ENCODE results near the gene CSNK2A2. TPM values are rescaled to one million over a fixed set of nuclear protein-coding genes. Genes with fewer than 3 reads are reported as not detected.

Gene CSNK2A2
- polyA plus RNA-seq, 1 donor from 2014 or later = 36.7 TPM

DNA sequence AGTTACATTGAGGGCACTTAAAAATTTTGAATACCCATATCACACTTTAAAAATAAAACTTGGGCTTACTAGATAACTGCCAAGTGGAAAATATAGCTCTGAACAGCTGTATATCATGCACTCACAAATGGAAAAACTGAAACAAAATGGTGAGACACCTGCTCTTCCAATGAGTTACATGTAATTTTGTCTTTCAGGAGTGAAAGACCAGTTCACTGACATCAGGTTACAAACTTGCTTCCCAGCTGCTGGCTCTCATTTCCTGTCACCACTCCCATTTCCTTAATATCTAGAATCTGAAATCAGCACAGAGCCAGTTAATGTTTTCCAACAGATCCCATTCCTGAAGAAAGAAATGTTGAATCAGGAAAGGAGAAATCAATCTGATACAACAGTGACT, 10.8 kb downstream of the CSNK2A2 start:
- no peak overlapping the region for H3K4me2 ChIP-seq (ENCODE audit: low read length)
- no peak for TF ChIP-seq POLR2AphosphoS5 (IDR thresholded peaks at IDR 0.05)
- TF ChIP-seq SMC3 (conservative IDR thresholded peaks at IDR 0.05; ENCODE audit: poor library complexity) = no peak
- TF ChIP-seq CTCF (IDR thresholded peaks at IDR 0.05; ENCODE audit: poor library complexity, severe bottlenecking) = no peak
- no peak for TF ChIP-seq MXI1 (conservative IDR thresholded peaks at IDR 0.05; ENCODE audit: poor library complexity, severe bottlenecking)
- TF ChIP-seq, protein P1, sequence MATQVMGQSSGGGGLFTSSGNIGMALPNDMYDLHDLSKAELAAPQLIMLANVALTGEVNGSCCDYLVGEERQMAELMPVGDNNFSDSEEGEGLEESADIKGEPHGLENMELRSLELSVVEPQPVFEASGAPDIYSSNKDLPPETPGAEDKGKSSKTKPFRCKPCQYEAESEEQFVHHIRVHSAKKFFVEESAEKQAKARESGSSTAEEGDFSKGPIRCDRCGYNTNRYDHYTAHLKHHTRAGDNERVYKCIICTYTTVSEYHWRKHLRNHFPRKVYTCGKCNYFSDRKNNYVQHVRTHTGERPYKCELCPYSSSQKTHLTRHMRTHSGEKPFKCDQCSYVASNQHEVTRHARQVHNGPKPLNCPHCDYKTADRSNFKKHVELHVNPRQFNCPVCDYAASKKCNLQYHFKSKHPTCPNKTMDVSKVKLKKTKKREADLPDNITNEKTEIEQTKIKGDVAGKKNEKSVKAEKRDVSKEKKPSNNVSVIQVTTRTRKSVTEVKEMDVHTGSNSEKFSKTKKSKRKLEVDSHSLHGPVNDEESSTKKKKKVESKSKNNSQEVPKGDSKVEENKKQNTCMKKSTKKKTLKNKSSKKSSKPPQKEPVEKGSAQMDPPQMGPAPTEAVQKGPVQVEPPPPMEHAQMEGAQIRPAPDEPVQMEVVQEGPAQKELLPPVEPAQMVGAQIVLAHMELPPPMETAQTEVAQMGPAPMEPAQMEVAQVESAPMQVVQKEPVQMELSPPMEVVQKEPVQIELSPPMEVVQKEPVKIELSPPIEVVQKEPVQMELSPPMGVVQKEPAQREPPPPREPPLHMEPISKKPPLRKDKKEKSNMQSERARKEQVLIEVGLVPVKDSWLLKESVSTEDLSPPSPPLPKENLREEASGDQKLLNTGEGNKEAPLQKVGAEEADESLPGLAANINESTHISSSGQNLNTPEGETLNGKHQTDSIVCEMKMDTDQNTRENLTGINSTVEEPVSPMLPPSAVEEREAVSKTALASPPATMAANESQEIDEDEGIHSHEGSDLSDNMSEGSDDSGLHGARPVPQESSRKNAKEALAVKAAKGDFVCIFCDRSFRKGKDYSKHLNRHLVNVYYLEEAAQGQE (IDR thresholded peaks at IDR 0.05; ENCODE audit: borderline replicate concordance) = no peak
- TF ChIP-seq EP300 (conservative IDR thresholded peaks at IDR 0.05; ENCODE audit: poor library complexity, severe bottlenecking) = no peak
- no peak for TF ChIP-seq EZH2 (IDR thresholded peaks at IDR 0.05; ENCODE audit: borderline replicate concordance, insufficient read depth, low read length, poor library complexity, severe bottlenecking)
- TF ChIP-seq RAD21 (conservative IDR thresholded peaks at IDR 0.05) = no peak
- no peak for TF ChIP-seq TAF1 (IDR thresholded peaks at IDR 0.05; ENCODE audit: low read depth)
- H4K20me1 ChIP-seq (ENCODE audit: insufficient read depth) = no peaks in the 10 kb centered on the region
- no peaks in the 10 kb centered on the region for H3K9me2 ChIP-seq (ENCODE audit: insufficient read depth, low read length)
- no peaks in the 10 kb centered on the region for H3K9me3 ChIP-seq (ENCODE audit: low read length)
- H3F3A ChIP-seq (ENCODE audit: insufficient read depth, low read length, poor library complexity, severe bottlenecking) = no peaks in the 10 kb centered on the region
- H3K9ac ChIP-seq (ENCODE audit: low read length) = no peak overlapping the region
- peaks cover 10% of the 10 kb centered on the region for H3K79me2 ChIP-seq (replicated peaks; ENCODE audit: insufficient read depth, low read length)
- no peak overlapping the region for H3K4me3 ChIP-seq (ENCODE audit: low read length)
- H2AFZ ChIP-seq (ENCODE audit: low read depth, low read length) = no peak overlapping the region
- H3K27ac ChIP-seq (ENCODE audit: low read length) = no peak overlapping the region
- no peaks in the 10 kb centered on the region for H3K27me3 ChIP-seq (ENCODE audit: insufficient read depth, low read depth, low read length)
- peaks cover 13% of the 10 kb centered on the region for H3K36me3 ChIP-seq (ENCODE audit: insufficient read depth, low read length)

DNA sequence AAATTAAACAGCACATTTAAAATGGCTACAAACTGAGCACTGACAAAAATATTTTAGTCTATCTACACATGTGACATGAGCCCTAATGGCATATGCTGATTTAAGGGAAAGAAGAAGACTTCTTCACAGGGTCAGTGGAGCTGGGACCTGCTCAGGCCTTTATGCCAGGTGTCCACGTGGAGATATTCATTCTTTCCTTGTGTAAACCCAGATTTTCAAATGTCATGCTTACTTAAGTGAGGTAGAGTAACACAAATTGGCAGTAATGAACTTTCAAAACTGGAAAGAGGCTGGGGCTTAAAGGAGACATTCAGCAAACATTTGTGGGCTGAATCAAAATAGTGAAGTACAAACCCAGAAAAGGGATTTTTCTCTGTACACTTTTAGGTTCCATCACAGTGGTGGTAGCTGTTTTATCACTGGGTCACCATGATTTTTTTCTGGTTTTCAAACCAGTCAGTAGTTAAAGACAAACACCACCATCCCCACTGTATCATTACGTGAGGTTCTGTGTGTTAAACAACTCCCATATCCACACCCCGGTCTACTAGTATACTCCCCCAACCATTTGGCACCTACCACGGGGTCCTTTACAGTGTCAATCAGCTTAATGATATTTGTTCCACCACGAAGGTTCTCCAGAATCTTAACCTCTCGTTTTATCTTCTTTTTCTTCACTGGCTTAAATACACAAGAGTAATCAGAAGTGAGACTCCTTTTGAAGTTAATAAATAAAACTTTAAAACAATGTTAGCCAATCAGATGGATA, 11.5 kb downstream of the CSNK2A2 start:
- H3K9ac ChIP-seq (ENCODE audit: low read length) = no peak overlapping the region
- no peaks in the 10 kb centered on the region for H3K27me3 ChIP-seq (ENCODE audit: insufficient read depth, low read depth, low read length)
- H3K27ac ChIP-seq (ENCODE audit: low read length) = no peak overlapping the region
- no peak for TF ChIP-seq MXI1 (conservative IDR thresholded peaks at IDR 0.05; ENCODE audit: poor library complexity, severe bottlenecking)
- TF ChIP-seq CTCF (IDR thresholded peaks at IDR 0.05; ENCODE audit: poor library complexity, severe bottlenecking) = no peak
- no peak for TF ChIP-seq TAF1 (IDR thresholded peaks at IDR 0.05; ENCODE audit: low read depth)
- TF ChIP-seq EP300 (conservative IDR thresholded peaks at IDR 0.05; ENCODE audit: poor library complexity, severe bottlenecking) = no peak
- no peak for TF ChIP-seq EZH2 (IDR thresholded peaks at IDR 0.05; ENCODE audit: borderline replicate concordance, insufficient read depth, low read length, poor library complexity, severe bottlenecking)
- TF ChIP-seq RAD21 (conservative IDR thresholded peaks at IDR 0.05) = no peak
- TF ChIP-seq, protein P1 (IDR thresholded peaks at IDR 0.05; ENCODE audit: borderline replicate concordance) = no peak
- no peak for TF ChIP-seq POLR2AphosphoS5 (IDR thresholded peaks at IDR 0.05)
- TF ChIP-seq SMC3 (conservative IDR thresholded peaks at IDR 0.05; ENCODE audit: poor library complexity) = no peak
- H3K36me3 ChIP-seq (ENCODE audit: insufficient read depth, low read length) = peaks cover 13% of the 10 kb centered on the region
- no peaks in the 10 kb centered on the region for H3K9me2 ChIP-seq (ENCODE audit: insufficient read depth, low read length)
- H3K79me2 ChIP-seq (replicated peaks; ENCODE audit: insufficient read depth, low read length) = peaks cover 5% of the 10 kb centered on the region
- no peak overlapping the region for H2AFZ ChIP-seq (ENCODE audit: low read depth, low read length)
- no peaks in the 10 kb centered on the region for H3F3A ChIP-seq (ENCODE audit: insufficient read depth, low read length, poor library complexity, severe bottlenecking)
- H4K20me1 ChIP-seq (ENCODE audit: insufficient read depth) = no peaks in the 10 kb centered on the region
- H3K4me3 ChIP-seq (ENCODE audit: low read length) = no peak overlapping the region
- H3K4me2 ChIP-seq (ENCODE audit: low read length) = no peak overlapping the region
- H3K9me3 ChIP-seq (ENCODE audit: low read length) = no peaks in the 10 kb centered on the region

All from neural cell (in vitro differentiated cells).